Neural progenitor cell (in vitro differentiated cells): Measurements from ENCODE around the gene PSMB3. TPM values are rescaled to one million over a fixed set of nuclear protein-coding genes. Genes with fewer than 3 reads are reported as not detected.

Source experiments
- DNase-seq: peaks from one replicate; pipeline ENCODE4 v3.0.0-alpha.2; 2016; ENCODE audit warnings: low spot score
- H2AFZ ChIP-seq: fragments of 200-600 bp; sonication (generic); replicated peaks from 2 replicates; pipeline ENCODE4 v1.6.1; 2016; ENCODE audit warnings: antibody characterized with exemption
- H3F3A ChIP-seq: fragments of 200-600 bp; sonication (generic); 2 replicates; pipeline ENCODE4 v1.6.1; 2016; ENCODE audit warnings: antibody characterized with exemption, low read depth
- H3K27ac ChIP-seq: fragments of 200-600 bp; sonication (generic); 2 replicates; pipeline ENCODE4 v1.5.1; 2016; ENCODE audit warnings: mild to moderate bottlenecking
- H3K27me3 ChIP-seq: fragments of 200-600 bp; sonication (generic); 2 replicates; pipeline ENCODE4 v1.6.1; 2016; ENCODE audit warnings: mild to moderate bottlenecking, moderate library complexity
- H3K36me3 ChIP-seq: fragments of 200-600 bp; sonication (generic); 2 replicates; pipeline ENCODE4 v1.5.1; 2016
- H3K4me1 ChIP-seq: fragments of 200-600 bp; sonication (generic); 2 replicates; pipeline ENCODE4 v1.6.1; 2016; ENCODE audit warnings: mixed run types
- H3K4me2 ChIP-seq: fragments of 200-600 bp; sonication (generic); 2 replicates; pipeline ENCODE4 v1.6.1; 2016
- H3K4me3 ChIP-seq: fragments of 200-600 bp; sonication (generic); 2 replicates; pipeline ENCODE4 v1.5.1; 2016
- H3K79me2 ChIP-seq: fragments of 200-600 bp; sonication (generic); 2 replicates; pipeline ENCODE4 v1.6.1; 2016; ENCODE audit warnings: low read depth
- H3K9ac ChIP-seq: fragments of 200-600 bp; sonication (generic); 2 replicates; pipeline ENCODE4 v1.6.1; 2016
- H3K9me3 ChIP-seq: fragments of 200-600 bp; sonication (generic); 2 replicates; pipeline ENCODE4 v1.5.1; 2016; ENCODE audit warnings: low read depth
- H4K20me1 ChIP-seq: fragments of 200-600 bp; sonication (generic); 2 replicates; pipeline ENCODE4 v1.6.1; 2016; ENCODE audit warnings: low read depth
- H3K27ac Mint-ChIP-seq: 3 replicates; pipeline ENCODE4 v1.8.0; 2021; ENCODE audit warnings: mixed read lengths
- H3K27me3 Mint-ChIP-seq: 2 replicates; pipeline ENCODE4 v1.8.0; 2022; ENCODE audit warnings: low read depth, mild to moderate bottlenecking, inconsistent platforms, moderate library complexity, mixed read lengths; ENCODE audit not compliant: insufficient read depth
- H3K36me3 Mint-ChIP-seq: 3 replicates; pipeline ENCODE4 v1.8.0; 2021; ENCODE audit warnings: mixed read lengths
- H3K4me1 Mint-ChIP-seq: 3 replicates; pipeline ENCODE4 v1.8.0; 2021; ENCODE audit warnings: mixed read lengths
- H3K4me3 Mint-ChIP-seq: 3 replicates; pipeline ENCODE4 v1.8.0; 2021; ENCODE audit warnings: mild to moderate bottlenecking, moderate library complexity, mixed read lengths
- H3K9me3 Mint-ChIP-seq: 3 replicates; pipeline ENCODE4 v1.8.0; 2020; ENCODE audit warnings: mixed read lengths
- EZH2 ChIP-seq: fragments of 200-600 bp; sonication (generic); IDR thresholded peaks from 2 replicates; pipeline ENCODE4 v1.6.1; 2017; ENCODE audit warnings: antibody characterized with exemption, mild to moderate bottlenecking, moderate library complexity
- EZH2phosphoT487 ChIP-seq: fragments of 200-600 bp; sonication (generic); IDR thresholded peaks from 2 replicates; pipeline ENCODE4 v1.6.1; 2017; ENCODE audit warnings: antibody characterized with exemption
- total RNA-seq: library from RNA; depleted of rRNA; stranded (reverse); fragments of >200 nt; gene quantifications from 2 replicates; pipeline ENCODE4 v1.2.3, GENCODE V29; 2015; ENCODE audit warnings: low replicate concordance
- TF ChIP-seq, protein P1 (sequence below): fragments of 200-600 bp; sonication (generic); IDR thresholded peaks from 2 replicates; pipeline ENCODE4 v1.5.1; 2017; ENCODE audit warnings: antibody characterized with exemption, mild to moderate bottlenecking

The PSMB3 gene
- total RNA-seq, 1 donor from 2014 or later = 127 TPM

DNA sequence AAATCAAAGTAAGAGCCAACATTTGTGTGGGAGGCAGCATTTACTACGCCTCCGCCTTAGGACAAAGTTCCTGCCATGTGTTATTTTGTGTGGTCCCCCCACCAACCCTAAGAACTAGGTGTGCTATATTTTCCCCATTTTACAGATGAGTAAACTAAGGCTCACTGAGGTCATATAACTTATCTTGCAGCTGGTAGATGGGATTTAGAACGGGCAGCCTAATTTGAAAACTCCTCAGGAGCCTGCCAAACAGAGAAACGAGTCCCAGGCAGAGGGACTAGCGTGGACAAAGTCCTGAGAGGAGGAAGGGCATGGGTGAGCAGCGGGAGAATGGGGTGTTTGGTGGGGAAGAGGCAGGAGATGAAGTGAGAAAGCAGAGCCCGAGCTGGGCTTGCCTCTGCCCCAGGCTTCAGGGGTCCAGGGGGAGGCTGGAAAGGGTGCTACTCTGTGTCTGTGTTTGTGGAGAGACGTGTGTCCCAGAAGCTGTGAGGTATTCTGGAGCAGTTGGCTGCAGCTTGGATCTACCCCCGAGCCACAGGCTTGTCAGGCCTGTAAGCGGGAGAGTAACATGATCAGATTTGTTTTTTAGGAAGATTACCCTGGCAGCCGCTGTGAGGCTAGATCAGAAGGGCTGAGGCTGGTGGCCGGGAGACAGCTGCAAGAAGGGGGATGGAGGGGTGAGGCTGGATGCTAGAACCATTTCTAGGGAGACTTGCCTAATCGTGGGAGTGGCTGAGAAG is 42.5 kb upstream of the PSMB3 start:
- Histone ChIP-seq H2AFZ (no peak overlapping the region), H3F3A (peaks cover 21% of the 10 kb centered on the region), H3K9me3 (no peaks in the 10 kb centered on the region), H4K20me1 (peaks cover 44% of the 10 kb centered on the region), H3K79me2 (no peaks in the 10 kb centered on the region), H3K4me2 (no peak overlapping the region), H3K36me3 (no peaks in the 10 kb centered on the region), H3K4me3 (no peak overlapping the region), H3K9ac (no peak overlapping the region), H3K27ac (no peak overlapping the region), H3K4me1 (peaks cover 9% of the 10 kb centered on the region), H3K27me3 (peaks cover 26% of the 10 kb centered on the region)
- Mint-ChIP-seq H3K27me3 (peaks cover 5% of the 10 kb centered on the region), H3K4me3 (no peak overlapping the region), H3K4me1 (peaks cover 32% of the 10 kb centered on the region), H3K36me3 (peaks cover 4% of the 10 kb centered on the region), H3K27ac (no peak overlapping the region), H3K9me3 (no peaks in the 10 kb centered on the region)
- TF ChIP-seq, protein P1, sequence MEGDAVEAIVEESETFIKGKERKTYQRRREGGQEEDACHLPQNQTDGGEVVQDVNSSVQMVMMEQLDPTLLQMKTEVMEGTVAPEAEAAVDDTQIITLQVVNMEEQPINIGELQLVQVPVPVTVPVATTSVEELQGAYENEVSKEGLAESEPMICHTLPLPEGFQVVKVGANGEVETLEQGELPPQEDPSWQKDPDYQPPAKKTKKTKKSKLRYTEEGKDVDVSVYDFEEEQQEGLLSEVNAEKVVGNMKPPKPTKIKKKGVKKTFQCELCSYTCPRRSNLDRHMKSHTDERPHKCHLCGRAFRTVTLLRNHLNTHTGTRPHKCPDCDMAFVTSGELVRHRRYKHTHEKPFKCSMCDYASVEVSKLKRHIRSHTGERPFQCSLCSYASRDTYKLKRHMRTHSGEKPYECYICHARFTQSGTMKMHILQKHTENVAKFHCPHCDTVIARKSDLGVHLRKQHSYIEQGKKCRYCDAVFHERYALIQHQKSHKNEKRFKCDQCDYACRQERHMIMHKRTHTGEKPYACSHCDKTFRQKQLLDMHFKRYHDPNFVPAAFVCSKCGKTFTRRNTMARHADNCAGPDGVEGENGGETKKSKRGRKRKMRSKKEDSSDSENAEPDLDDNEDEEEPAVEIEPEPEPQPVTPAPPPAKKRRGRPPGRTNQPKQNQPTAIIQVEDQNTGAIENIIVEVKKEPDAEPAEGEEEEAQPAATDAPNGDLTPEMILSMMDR = no peak
- DNase-seq = no peak

DNA sequence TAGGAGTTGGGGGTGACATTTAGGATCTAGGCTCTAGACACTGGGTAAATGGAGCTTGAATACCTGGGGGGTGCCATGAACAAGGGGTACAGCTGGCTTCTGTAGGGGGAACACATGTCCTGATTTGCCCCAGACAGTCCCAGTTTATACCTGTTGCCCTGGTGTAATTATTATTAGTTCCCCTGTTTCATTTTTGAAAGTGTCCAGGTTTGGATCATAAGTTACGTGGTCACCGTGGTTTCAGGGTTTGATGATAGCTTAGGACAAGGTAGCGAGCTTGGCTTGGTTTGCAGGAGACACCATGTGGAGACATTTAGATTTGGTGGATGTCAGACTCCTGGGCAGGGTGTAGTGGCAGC is 42.0 kb upstream of the PSMB3 start:
- Histone ChIP-seq H3K9me3 (no peaks in the 10 kb centered on the region), H3K36me3 (no peaks in the 10 kb centered on the region), H3K9ac (no peak overlapping the region), H4K20me1 (peaks cover 44% of the 10 kb centered on the region), H3K4me2 (no peak overlapping the region), H3F3A (peaks cover 21% of the 10 kb centered on the region), H3K27me3 (peaks cover 25% of the 10 kb centered on the region), H2AFZ (no peak overlapping the region), H3K27ac (no peak overlapping the region), H3K4me1 (peaks cover 15% of the 10 kb centered on the region), H3K79me2 (no peaks in the 10 kb centered on the region), H3K4me3 (no peak overlapping the region)
- H3K4me1 Mint-ChIP-seq = peaks cover 32% of the 10 kb centered on the region
- no peak for DNase-seq
- H3K27ac Mint-ChIP-seq = no peak overlapping the region
- peaks cover 8% of the 10 kb centered on the region for H3K27me3 Mint-ChIP-seq
- TF ChIP-seq, protein P1 = no peak
- TF ChIP-seq EZH2 (no peak), EZH2phosphoT487 (no peak)
- no peak overlapping the region for H3K4me3 Mint-ChIP-seq
- peaks cover 7% of the 10 kb centered on the region for H3K36me3 Mint-ChIP-seq
- no peaks in the 10 kb centered on the region for H3K9me3 Mint-ChIP-seq

DNA sequence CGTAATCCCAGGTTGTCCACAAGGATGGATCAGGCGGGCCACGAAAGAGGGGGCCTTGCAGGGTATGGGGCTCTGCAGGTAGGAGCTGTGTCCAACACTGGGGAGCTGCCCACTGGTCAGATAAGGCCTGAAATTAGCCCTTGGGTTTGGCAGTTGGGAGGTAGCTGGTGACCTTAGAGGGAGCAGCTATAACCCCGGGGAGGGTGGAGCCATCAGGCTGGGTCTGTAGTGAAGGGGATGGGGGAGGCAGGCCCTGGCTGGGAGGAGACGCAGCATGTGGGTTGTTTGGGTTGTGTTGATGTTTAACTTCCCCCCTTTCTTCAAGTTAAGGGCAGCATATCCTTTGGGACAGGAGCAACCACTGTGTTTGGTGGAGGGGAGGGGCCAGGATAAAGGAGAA is 41.6 kb upstream of the PSMB3 start:
- peaks cover 10% of the 10 kb centered on the region for H3K36me3 Mint-ChIP-seq
- peaks cover 15% of the 10 kb centered on the region for H3K4me1 ChIP-seq
- H3K9ac ChIP-seq = no peak overlapping the region
- H3K36me3 ChIP-seq = no peaks in the 10 kb centered on the region
- H3K27me3 Mint-ChIP-seq = peaks cover 8% of the 10 kb centered on the region
- H3F3A ChIP-seq = peaks cover 18% of the 10 kb centered on the region
- DNase-seq = no peak
- no peak overlapping the region for H3K4me3 Mint-ChIP-seq
- H3K27ac ChIP-seq = no peak overlapping the region
- peaks cover 30% of the 10 kb centered on the region for H3K4me1 Mint-ChIP-seq
- no peaks in the 10 kb centered on the region for H3K9me3 ChIP-seq
- H2AFZ ChIP-seq = no peak overlapping the region
- H3K27me3 ChIP-seq = peaks cover 21% of the 10 kb centered on the region
- no peaks in the 10 kb centered on the region for H3K9me3 Mint-ChIP-seq
- H3K27ac Mint-ChIP-seq = no peak overlapping the region
- H3K79me2 ChIP-seq = no peaks in the 10 kb centered on the region
- peaks cover 42% of the 10 kb centered on the region for H4K20me1 ChIP-seq
- no peak overlapping the region for H3K4me2 ChIP-seq
- no peak overlapping the region for H3K4me3 ChIP-seq
- TF ChIP-seq EZH2phosphoT487 = no peak
- TF ChIP-seq, protein P1 = no peak
- TF ChIP-seq EZH2 = no peak
